HL-60/S4 treated with retinoic acid at 250 ng/mL for 4 days and 3 days (cell line): ENCODE results near the gene ZNF117.
"Not testable (repeated sequence)": the region's sequence is repeated elsewhere in the genome, so short reads cannot be mapped to it uniquely, and the experiment has no call there.

Source experiments
- in situ Hi-C: fragments of 300-500 bp; cut with MboI; formaldehyde crosslinking; loops from 2 replicates; pipeline ENCODE4 v1.7.0; 2022; ENCODE audit warnings: low sequenced_read_pairs

The ZNF117 gene

GRCh38 chr7:64997164-64997908 is 6.5 kb upstream of the ZNF117 start:
- in situ Hi-C loops: no loop called here

GRCh38 chr7:64996305-64996704 is 5.5 kb upstream of the ZNF117 start:
- in situ Hi-C loops: no loop called here

- in situ Hi-C loops: no loop called here
Observed at GRCh38 chr7:64993901-64994300, 3.1 kb upstream of the ZNF117 start.

- in situ Hi-C loops: no loop called here
Observed at GRCh38 chr7:64992971-64993370, 2.1 kb upstream of the ZNF117 start.

GRCh38 chr7:64990216-64990615 is 620 bp downstream of the ZNF117 start:
- in situ Hi-C loops: no loop called here

GRCh38 chr7:64978497-64979203 is 12.2 kb downstream of the ZNF117 start:
- in situ Hi-C loops: no loop called here

- in situ Hi-C loops: no loop called here
Observed at GRCh38 chr7:64965594-64965993, 25.2 kb downstream of the ZNF117 start.

- in situ Hi-C loops: no loop called here
Observed at GRCh38 chr7:64959072-64959747, 31.6 kb downstream of the ZNF117 start.

- in situ Hi-C loops: no loop called here
Observed at GRCh38 chr7:64951250-64951848, 39.5 kb downstream of the ZNF117 start.

- in situ Hi-C loops: not testable (repeated sequence)
Observed at GRCh38 chr7:64950673-64951072, 40.2 kb downstream of the ZNF117 start.

GRCh38 chr7:64948774-64949173 is 42.1 kb downstream of the ZNF117 start:
- in situ Hi-C loops: not testable (repeated sequence)

- in situ Hi-C loops: no loop called here
Observed at GRCh38 chr7:64947252-64948000, 43.4 kb downstream of the ZNF117 start.

- in situ Hi-C loops: no loop called here
Observed at GRCh38 chr7:64946772-64947171, 44.1 kb downstream of the ZNF117 start.

GRCh38 chr7:64945503-64946175 is 45.2 kb downstream of the ZNF117 start:
- in situ Hi-C loops: no loop called here

- in situ Hi-C loops: not testable (repeated sequence)
Observed at GRCh38 chr7:64944667-64945502, 46.0 kb downstream of the ZNF117 start.

- in situ Hi-C loops: not testable (repeated sequence)
Observed at GRCh38 chr7:64940021-64940420, 50.8 kb downstream of the ZNF117 start.

- in situ Hi-C loops: no loop called here
Observed at GRCh38 chr7:64938540-64938939, 52.3 kb downstream of the ZNF117 start.

- in situ Hi-C loops: no loop called here
Observed at GRCh38 chr7:64934478-64934877, 56.4 kb downstream of the ZNF117 start.
